Neural progenitor cell (in vitro differentiated cells): Measurements from ENCODE around the gene TRPC6. TPM values are rescaled to one million over a fixed set of nuclear protein-coding genes. Genes with fewer than 3 reads are reported as not detected.

Experiments used
- DNase-seq: peaks from one replicate; pipeline ENCODE4 v3.0.0-alpha.2; 2016; ENCODE audit warnings: low spot score
- H2AFZ ChIP-seq: fragments of 200-600 bp; sonication (generic); replicated peaks from 2 replicates; pipeline ENCODE4 v1.6.1; 2016; ENCODE audit warnings: antibody characterized with exemption
- H3F3A ChIP-seq: fragments of 200-600 bp; sonication (generic); 2 replicates; pipeline ENCODE4 v1.6.1; 2016; ENCODE audit warnings: antibody characterized with exemption, low read depth
- H3K27ac ChIP-seq: fragments of 200-600 bp; sonication (generic); 2 replicates; pipeline ENCODE4 v1.5.1; 2016; ENCODE audit warnings: mild to moderate bottlenecking
- H3K27me3 ChIP-seq: fragments of 200-600 bp; sonication (generic); 2 replicates; pipeline ENCODE4 v1.6.1; 2016; ENCODE audit warnings: mild to moderate bottlenecking, moderate library complexity
- H3K36me3 ChIP-seq: fragments of 200-600 bp; sonication (generic); 2 replicates; pipeline ENCODE4 v1.5.1; 2016
- H3K4me1 ChIP-seq: fragments of 200-600 bp; sonication (generic); 2 replicates; pipeline ENCODE4 v1.6.1; 2016; ENCODE audit warnings: mixed run types
- H3K4me2 ChIP-seq: fragments of 200-600 bp; sonication (generic); 2 replicates; pipeline ENCODE4 v1.6.1; 2016
- H3K4me3 ChIP-seq: fragments of 200-600 bp; sonication (generic); 2 replicates; pipeline ENCODE4 v1.5.1; 2016
- H3K79me2 ChIP-seq: fragments of 200-600 bp; sonication (generic); 2 replicates; pipeline ENCODE4 v1.6.1; 2016; ENCODE audit warnings: low read depth
- H3K9ac ChIP-seq: fragments of 200-600 bp; sonication (generic); 2 replicates; pipeline ENCODE4 v1.6.1; 2016
- H3K9me3 ChIP-seq: fragments of 200-600 bp; sonication (generic); 2 replicates; pipeline ENCODE4 v1.5.1; 2016; ENCODE audit warnings: low read depth
- H4K20me1 ChIP-seq: fragments of 200-600 bp; sonication (generic); 2 replicates; pipeline ENCODE4 v1.6.1; 2016; ENCODE audit warnings: low read depth
- H3K27ac Mint-ChIP-seq: 3 replicates; pipeline ENCODE4 v1.8.0; 2021; ENCODE audit warnings: mixed read lengths
- H3K27me3 Mint-ChIP-seq: 2 replicates; pipeline ENCODE4 v1.8.0; 2022; ENCODE audit warnings: low read depth, mild to moderate bottlenecking, inconsistent platforms, moderate library complexity, mixed read lengths; ENCODE audit not compliant: insufficient read depth
- H3K36me3 Mint-ChIP-seq: 3 replicates; pipeline ENCODE4 v1.8.0; 2021; ENCODE audit warnings: mixed read lengths
- H3K4me1 Mint-ChIP-seq: 3 replicates; pipeline ENCODE4 v1.8.0; 2021; ENCODE audit warnings: mixed read lengths
- H3K4me3 Mint-ChIP-seq: 3 replicates; pipeline ENCODE4 v1.8.0; 2021; ENCODE audit warnings: mild to moderate bottlenecking, moderate library complexity, mixed read lengths
- H3K9me3 Mint-ChIP-seq: 3 replicates; pipeline ENCODE4 v1.8.0; 2020; ENCODE audit warnings: mixed read lengths
- EZH2 ChIP-seq: fragments of 200-600 bp; sonication (generic); IDR thresholded peaks from 2 replicates; pipeline ENCODE4 v1.6.1; 2017; ENCODE audit warnings: antibody characterized with exemption, mild to moderate bottlenecking, moderate library complexity
- EZH2phosphoT487 ChIP-seq: fragments of 200-600 bp; sonication (generic); IDR thresholded peaks from 2 replicates; pipeline ENCODE4 v1.6.1; 2017; ENCODE audit warnings: antibody characterized with exemption
- total RNA-seq: library from RNA; depleted of rRNA; stranded (reverse); fragments of >200 nt; gene quantifications from 2 replicates; pipeline ENCODE4 v1.2.3, GENCODE V29; 2015; ENCODE audit warnings: low replicate concordance
- TF ChIP-seq, protein P1 (sequence below): fragments of 200-600 bp; sonication (generic); IDR thresholded peaks from 2 replicates; pipeline ENCODE4 v1.5.1; 2017; ENCODE audit warnings: antibody characterized with exemption, mild to moderate bottlenecking

Gene TRPC6
- total RNA-seq, 1 donor from 2014 or later: 0.17 TPM

DNA sequence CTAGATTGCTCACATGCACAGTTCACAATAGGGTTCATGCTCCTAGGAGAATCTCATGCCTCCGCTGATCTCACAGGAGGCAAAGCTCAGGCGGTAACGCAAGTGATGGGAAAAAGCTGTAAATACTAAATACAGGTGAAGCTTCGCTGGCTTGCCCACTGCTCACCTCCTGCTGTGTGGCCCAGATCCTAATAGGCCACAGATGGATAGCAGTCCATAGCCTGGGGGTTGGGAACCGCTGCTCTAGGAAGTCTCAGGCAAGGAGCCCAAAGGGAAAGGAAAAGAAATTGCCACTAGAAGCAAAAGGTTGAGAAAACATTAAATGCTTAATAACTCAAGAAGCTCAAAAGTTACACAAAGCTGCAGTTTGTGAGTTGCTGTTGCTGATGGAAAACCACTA, 3.2 kb upstream of the TRPC6 start:
- Histone ChIP-seq H3K4me1 (peaks cover 10% of the 10 kb centered on the region), H3K4me2 (no peak overlapping the region), H3K9me3 (no peaks in the 10 kb centered on the region), H3K36me3 (no peaks in the 10 kb centered on the region), H3F3A (peaks cover 14% of the 10 kb centered on the region), H3K4me3 (no peak overlapping the region), H2AFZ (peak overlapping the region; percentile 18), H4K20me1 (no peaks in the 10 kb centered on the region), H3K27ac (no peak overlapping the region), H3K27me3 (peaks cover 36% of the 10 kb centered on the region), H3K9ac (no peak overlapping the region), H3K79me2 (no peaks in the 10 kb centered on the region)
- Mint-ChIP-seq H3K27ac (no peak overlapping the region), H3K27me3 (peaks cover 20% of the 10 kb centered on the region), H3K4me1 (peaks cover 13% of the 10 kb centered on the region), H3K9me3 (no peaks in the 10 kb centered on the region), H3K4me3 (no peak overlapping the region), H3K36me3 (no peaks in the 10 kb centered on the region)
- no peak for DNase-seq
- TF ChIP-seq EZH2: no peak

GRCh38 chr11:101584655-101585054, 848 bp upstream of the TRPC6 start:
- Mint-ChIP-seq H3K27ac (no peak overlapping the region), H3K4me3 (no peak overlapping the region), H3K27me3 (peaks cover 30% of the 10 kb centered on the region), H3K36me3 (peaks cover 1% of the 10 kb centered on the region), H3K4me1 (peaks cover 13% of the 10 kb centered on the region), H3K9me3 (peaks cover 4% of the 10 kb centered on the region)
- DNase-seq: peak; percentile 24
- Histone ChIP-seq H3K27ac (no peak overlapping the region), H3K4me3 (no peak overlapping the region), H4K20me1 (no peaks in the 10 kb centered on the region), H3K9me3 (no peaks in the 10 kb centered on the region), H3K36me3 (no peaks in the 10 kb centered on the region), H3K4me2 (peak overlapping the region; percentile 94), H3K9ac (no peak overlapping the region), H2AFZ (no peak overlapping the region), H3K27me3 (peaks cover 53% of the 10 kb centered on the region), H3K79me2 (no peaks in the 10 kb centered on the region), H3F3A (peaks cover 14% of the 10 kb centered on the region), H3K4me1 (peaks cover 10% of the 10 kb centered on the region)
- TF ChIP-seq EZH2: no peak
- TF ChIP-seq, protein P1, sequence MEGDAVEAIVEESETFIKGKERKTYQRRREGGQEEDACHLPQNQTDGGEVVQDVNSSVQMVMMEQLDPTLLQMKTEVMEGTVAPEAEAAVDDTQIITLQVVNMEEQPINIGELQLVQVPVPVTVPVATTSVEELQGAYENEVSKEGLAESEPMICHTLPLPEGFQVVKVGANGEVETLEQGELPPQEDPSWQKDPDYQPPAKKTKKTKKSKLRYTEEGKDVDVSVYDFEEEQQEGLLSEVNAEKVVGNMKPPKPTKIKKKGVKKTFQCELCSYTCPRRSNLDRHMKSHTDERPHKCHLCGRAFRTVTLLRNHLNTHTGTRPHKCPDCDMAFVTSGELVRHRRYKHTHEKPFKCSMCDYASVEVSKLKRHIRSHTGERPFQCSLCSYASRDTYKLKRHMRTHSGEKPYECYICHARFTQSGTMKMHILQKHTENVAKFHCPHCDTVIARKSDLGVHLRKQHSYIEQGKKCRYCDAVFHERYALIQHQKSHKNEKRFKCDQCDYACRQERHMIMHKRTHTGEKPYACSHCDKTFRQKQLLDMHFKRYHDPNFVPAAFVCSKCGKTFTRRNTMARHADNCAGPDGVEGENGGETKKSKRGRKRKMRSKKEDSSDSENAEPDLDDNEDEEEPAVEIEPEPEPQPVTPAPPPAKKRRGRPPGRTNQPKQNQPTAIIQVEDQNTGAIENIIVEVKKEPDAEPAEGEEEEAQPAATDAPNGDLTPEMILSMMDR: no peak
- TF ChIP-seq EZH2phosphoT487: no peak

GRCh38 chr11:101584129-101584515, 315 bp upstream of the TRPC6 start:
- Mint-ChIP-seq H3K36me3 (peaks cover 2% of the 10 kb centered on the region), H3K27ac (no peak overlapping the region), H3K27me3 (peaks cover 30% of the 10 kb centered on the region), H3K4me1 (peaks cover 13% of the 10 kb centered on the region), H3K9me3 (peaks cover 6% of the 10 kb centered on the region), H3K4me3 (peak overlapping the region; percentile 83)
- Histone ChIP-seq H3K4me1 (peaks cover 10% of the 10 kb centered on the region), H3K27ac (no peak overlapping the region), H3K4me2 (peak overlapping the region; percentile 94), H3K4me3 (peak overlapping the region; percentile 67), H3K9ac (no peak overlapping the region), H3K36me3 (no peaks in the 10 kb centered on the region), H3K79me2 (no peaks in the 10 kb centered on the region), H3K27me3 (peaks cover 53% of the 10 kb centered on the region), H3F3A (peaks cover 14% of the 10 kb centered on the region), H3K9me3 (no peaks in the 10 kb centered on the region), H2AFZ (peak overlapping the region; percentile 96), H4K20me1 (no peaks in the 10 kb centered on the region)
- DNase-seq: no peak
- TF ChIP-seq, protein P1: no peak
- no peak for TF ChIP-seq EZH2
- no peak for TF ChIP-seq EZH2phosphoT487

DNA sequence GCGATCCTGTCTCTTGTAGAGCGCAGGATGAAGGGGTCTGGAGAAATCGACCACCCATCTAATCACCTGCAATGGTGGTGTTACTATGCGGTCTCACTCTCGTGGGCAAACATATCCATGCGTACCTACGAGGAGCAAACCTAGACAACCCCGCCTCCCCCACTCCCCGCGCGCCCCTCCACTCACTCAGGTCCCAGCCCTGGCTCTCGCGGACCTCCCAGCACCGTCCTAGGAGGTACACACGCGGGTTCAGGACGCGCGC, 887 bp downstream of the TRPC6 start:
- no peak for DNase-seq
- Mint-ChIP-seq H3K36me3 (peaks cover 2% of the 10 kb centered on the region), H3K9me3 (peaks cover 9% of the 10 kb centered on the region), H3K27ac (no peak overlapping the region), H3K4me3 (peak overlapping the region; percentile 87), H3K4me1 (peaks cover 13% of the 10 kb centered on the region), H3K27me3 (peaks cover 30% of the 10 kb centered on the region)
- Histone ChIP-seq H2AFZ (peak overlapping the region; percentile 96), H3F3A (peaks cover 14% of the 10 kb centered on the region), H3K36me3 (no peaks in the 10 kb centered on the region), H3K27me3 (peaks cover 53% of the 10 kb centered on the region), H3K9me3 (no peaks in the 10 kb centered on the region), H3K27ac (no peak overlapping the region), H3K4me3 (peak overlapping the region; percentile 67), H4K20me1 (no peaks in the 10 kb centered on the region), H3K79me2 (no peaks in the 10 kb centered on the region), H3K4me2 (peak overlapping the region; percentile 94), H3K4me1 (peaks cover 10% of the 10 kb centered on the region), H3K9ac (no peak overlapping the region)
- peak; percentile 62 for TF ChIP-seq EZH2phosphoT487
- TF ChIP-seq, protein P1: no peak
